Measurements from ENCODE around the gene CHI3L1.

The CHI3L1 gene

GRCh38 chr1:203168991-203169390 is 17.5 kb downstream of the CHI3L1 start:
- TF ChIP-seq TAF1 (IDR thresholded peaks at IDR 0.05; ENCODE audit: borderline replicate concordance, insufficient read depth, low read length) (no peak), REST (IDR thresholded peaks at IDR 0.05; ENCODE audit: insufficient read depth in 1 of 2, low read depth in 2 of 2, low read length in 2 of 2) (no peak), SIN3A (IDR thresholded peaks at IDR 0.05; ENCODE audit: borderline replicate concordance, insufficient read depth, low read length) (no peak), POLR2AphosphoS5 (IDR thresholded peaks at IDR 0.05; ENCODE audit: low read depth, low read length) (no peak), FOXP2 (optimal IDR thresholded peaks at IDR 0.05; ENCODE audit: borderline replicate concordance, extremely low read depth, extremely low read length, insufficient read depth) (no peak)

- TF ChIP-seq SIN3A (IDR thresholded peaks at IDR 0.05; ENCODE audit: borderline replicate concordance, insufficient read depth, low read length) = no peak
- TF ChIP-seq TAF1 (IDR thresholded peaks at IDR 0.05; ENCODE audit: borderline replicate concordance, insufficient read depth, low read length) = no peak
- no peak for TF ChIP-seq FOXP2 (optimal IDR thresholded peaks at IDR 0.05; ENCODE audit: borderline replicate concordance, extremely low read depth, extremely low read length, insufficient read depth)
- no peak for TF ChIP-seq POLR2AphosphoS5 (IDR thresholded peaks at IDR 0.05; ENCODE audit: low read depth, low read length)
- TF ChIP-seq REST (IDR thresholded peaks at IDR 0.05; ENCODE audit: insufficient read depth in 1 of 2, low read depth in 2 of 2, low read length in 2 of 2) = no peak
Measured at GRCh38 chr1:203168256-203168786, 18.2 kb downstream of the CHI3L1 start.

- TF ChIP-seq SIN3A (IDR thresholded peaks at IDR 0.05; ENCODE audit: borderline replicate concordance, insufficient read depth, low read length) (no peak), POLR2AphosphoS5 (IDR thresholded peaks at IDR 0.05; ENCODE audit: low read depth, low read length) (no peak), TAF1 (IDR thresholded peaks at IDR 0.05; ENCODE audit: borderline replicate concordance, insufficient read depth, low read length) (no peak), REST (IDR thresholded peaks at IDR 0.05; ENCODE audit: insufficient read depth in 1 of 2, low read depth in 2 of 2, low read length in 2 of 2) (no peak), FOXP2 (optimal IDR thresholded peaks at IDR 0.05; ENCODE audit: borderline replicate concordance, extremely low read depth, extremely low read length, insufficient read depth) (no peak)
Measured at GRCh38 chr1:203167913-203168200, 18.6 kb downstream of the CHI3L1 start.

GRCh38 chr1:203167026-203167912 is 19.2 kb downstream of the CHI3L1 start:
- TF ChIP-seq REST (IDR thresholded peaks at IDR 0.05; ENCODE audit: insufficient read depth in 1 of 2, low read depth in 2 of 2, low read length in 2 of 2) (no peak), POLR2AphosphoS5 (IDR thresholded peaks at IDR 0.05; ENCODE audit: low read depth, low read length) (no peak), SIN3A (IDR thresholded peaks at IDR 0.05; ENCODE audit: borderline replicate concordance, insufficient read depth, low read length) (no peak), FOXP2 (optimal IDR thresholded peaks at IDR 0.05; ENCODE audit: borderline replicate concordance, extremely low read depth, extremely low read length, insufficient read depth) (no peak), TAF1 (IDR thresholded peaks at IDR 0.05; ENCODE audit: borderline replicate concordance, insufficient read depth, low read length) (no peak)

Measured in PFSK-1 (cell line).